Smooth muscle cell (in vitro differentiated cells): ENCODE measurements around the gene DOCK1. TPM values are rescaled to one million over a fixed set of nuclear protein-coding genes. Genes with fewer than 3 reads are reported as not detected.

ENCODE experiments used
- DNase-seq: peaks from one replicate; lab custom pipeline; 2025; ENCODE audit not compliant: unreplicated experiment; lab: John Stamatoyannopoulos, UW
- H2AFZ ChIP-seq: fragments of 200-600 bp; sonication (generic); 2 replicates; pipeline ENCODE4 v1.6.0; 2016; ENCODE audit warnings: antibody characterized with exemption, low read depth, mild to moderate bottlenecking
- H3F3A ChIP-seq: fragments of 200-600 bp; sonication (generic); 2 replicates; pipeline ENCODE4 v1.6.0; 2017; ENCODE audit warnings: antibody characterized with exemption, low read depth
- H3K27ac ChIP-seq: fragments of 200-600 bp; sonication (generic); 2 replicates; pipeline ENCODE4 v1.5.1; 2016; ENCODE audit warnings: low read depth, mild to moderate bottlenecking
- H3K27me3 ChIP-seq: fragments of 200-600 bp; sonication (generic); 2 replicates; pipeline ENCODE4 v1.6.1; 2016; ENCODE audit warnings: low read depth, mild to moderate bottlenecking
- H3K36me3 ChIP-seq: fragments of 200-600 bp; sonication (generic); 2 replicates; pipeline ENCODE4 v1.5.1; 2016; ENCODE audit warnings: low read depth
- H3K4me1 ChIP-seq: fragments of 200-600 bp; sonication (generic); 2 replicates; pipeline ENCODE4 v1.5.1; 2016; ENCODE audit warnings: low read depth
- H3K4me2 ChIP-seq: fragments of 200-600 bp; sonication (generic); 2 replicates; pipeline ENCODE4 v1.6.0; 2016; ENCODE audit warnings: mild to moderate bottlenecking
- H3K4me3 ChIP-seq: fragments of 200-600 bp; sonication (generic); 2 replicates; pipeline ENCODE4 v1.5.1; 2016; ENCODE audit warnings: mild to moderate bottlenecking
- H3K79me2 ChIP-seq: fragments of 200-600 bp; sonication (generic); 2 replicates; pipeline ENCODE4 v1.6.0; 2016; ENCODE audit warnings: low read depth, mild to moderate bottlenecking
- H3K9ac ChIP-seq: fragments of 200-600 bp; sonication (generic); 2 replicates; pipeline ENCODE4 v1.6.0; 2016; ENCODE audit warnings: low read depth
- H3K9me3 ChIP-seq: fragments of 200-600 bp; sonication (generic); replicated peaks from 2 replicates; pipeline ENCODE4 v1.5.1; 2016; ENCODE audit warnings: low read depth
- H4K20me1 ChIP-seq: fragments of 200-600 bp; sonication (generic); 2 replicates; pipeline ENCODE4 v1.6.0; 2016; ENCODE audit warnings: low read depth
- CTCF ChIP-seq: fragments of 200-600 bp; sonication (generic); IDR thresholded peaks from 2 replicates; pipeline ENCODE4 v1.5.1; 2017; ENCODE audit warnings: borderline replicate concordance, mild to moderate bottlenecking, antibody characterized with exemption; ENCODE audit not compliant: insufficient read depth, poor library complexity, severe bottlenecking
- WGBS: methylation state at CpG from one replicate; pipeline ENCODE4 v1.1.7; 2016; ENCODE audit warnings: low lambda C conversion rate; 5-methylcytosine and 5-hydroxymethylcytosine counted together
- polyA plus RNA-seq: library from polyadenylated mRNA; unstranded; fragments of >200 nt; fragmentation: Nextera tagmentation; extraction: Ambion mirVana; gene quantifications from 2 replicates; pipeline ENCODE4 v1.2.1, GENCODE V29; 2016
- total RNA-seq: library from RNA; depleted of rRNA; stranded (reverse); fragments of >200 nt; gene quantifications from 2 replicates; pipeline ENCODE4 v1.2.3, GENCODE V29; 2014

Gene DOCK1
- total and polyA plus RNA-seq, 2 experiments from 2014 or later: 18.4 to 37.1 TPM

DNA sequence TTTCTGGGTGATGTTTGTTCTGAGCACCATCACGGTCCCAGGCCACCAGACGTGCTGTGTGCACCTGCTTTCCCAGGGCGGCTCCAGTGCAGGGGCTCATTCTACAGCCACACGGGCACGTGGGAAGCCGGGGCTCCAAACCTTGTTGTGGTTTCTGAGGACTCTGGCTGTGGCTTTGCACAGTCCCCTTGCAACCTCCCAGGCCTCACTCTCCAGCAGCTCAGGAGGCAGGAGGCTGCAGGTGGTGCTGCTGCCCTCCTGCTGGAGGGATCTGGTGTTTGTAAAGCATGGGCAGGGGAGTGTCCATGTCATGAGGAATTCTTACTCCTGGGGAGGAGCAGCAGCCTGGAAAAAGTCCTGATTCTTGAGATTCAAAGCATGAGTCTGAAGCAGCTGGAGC lies 236.9 kb downstream of the DOCK1 start:
- Histone ChIP-seq H3K27ac (no peak overlapping the region), H3K36me3 (no peaks in the 10 kb centered on the region), H3K4me1 (no peaks in the 10 kb centered on the region), H3K9me3 (no peaks in the 10 kb centered on the region), H3K27me3 (no peaks in the 10 kb centered on the region), H3K4me2 (no peak overlapping the region), H3K79me2 (no peaks in the 10 kb centered on the region), H3K9ac (no peak overlapping the region), H4K20me1 (peaks cover 21% of the 10 kb centered on the region), H3F3A (no peaks in the 10 kb centered on the region), H2AFZ (no peak overlapping the region), H3K4me3 (no peak overlapping the region)
- WGBS: 92% methylated on average over 6 of the region's 6 CpGs
- no peak for DNase-seq
- no peak for TF ChIP-seq CTCF

- Histone ChIP-seq H3K27me3 (no peaks in the 10 kb centered on the region), H3K36me3 (no peaks in the 10 kb centered on the region), H3K4me2 (no peak overlapping the region), H2AFZ (no peak overlapping the region), H3K27ac (no peak overlapping the region), H3F3A (no peaks in the 10 kb centered on the region), H3K9ac (no peak overlapping the region), H4K20me1 (peaks cover 23% of the 10 kb centered on the region), H3K4me1 (no peaks in the 10 kb centered on the region), H3K79me2 (no peaks in the 10 kb centered on the region), H3K4me3 (no peak overlapping the region), H3K9me3 (no peaks in the 10 kb centered on the region)
- DNase-seq: no peak
- WGBS: 94% methylated on average over 5 of the region's 5 CpGs
- TF ChIP-seq CTCF: no peak
Measured at GRCh38 chr10:127142856-127143255, 237.6 kb downstream of the DOCK1 start.

GRCh38 chr10:127145173-127145572 lies 239.9 kb downstream of the DOCK1 start:
- H3K4me2 ChIP-seq: no peak overlapping the region
- H3K9me3 ChIP-seq: no peaks in the 10 kb centered on the region
- no peak overlapping the region for H3K4me3 ChIP-seq
- H2AFZ ChIP-seq: no peak overlapping the region
- peaks cover 3% of the 10 kb centered on the region for H3F3A ChIP-seq
- DNase-seq: no peak
- H3K36me3 ChIP-seq: no peaks in the 10 kb centered on the region
- no peak for TF ChIP-seq CTCF
- no peak overlapping the region for H3K27ac ChIP-seq
- H3K9ac ChIP-seq: no peak overlapping the region
- H3K79me2 ChIP-seq: no peaks in the 10 kb centered on the region
- H3K4me1 ChIP-seq: peaks cover 13% of the 10 kb centered on the region
- H4K20me1 ChIP-seq: peaks cover 32% of the 10 kb centered on the region
- no peaks in the 10 kb centered on the region for H3K27me3 ChIP-seq
- 60% methylated on average over 6 of the region's 6 CpGs for WGBS

GRCh38 chr10:127146661-127147060 lies 241.4 kb downstream of the DOCK1 start:
- H2AFZ ChIP-seq: no peak overlapping the region
- peaks cover 13% of the 10 kb centered on the region for H3K4me1 ChIP-seq

More at GRCh38 chr10:127146661-127147060, 241.4 kb downstream of the DOCK1 start:
- Histone ChIP-seq H3K9me3 (no peaks in the 10 kb centered on the region), H3K27ac (no peak overlapping the region), H3K4me3 (no peak overlapping the region), H3F3A (peaks cover 3% of the 10 kb centered on the region), H3K27me3 (no peaks in the 10 kb centered on the region), H3K9ac (no peak overlapping the region), H3K36me3 (no peaks in the 10 kb centered on the region), H3K4me2 (no peak overlapping the region), H3K79me2 (no peaks in the 10 kb centered on the region), H4K20me1 (peaks cover 38% of the 10 kb centered on the region)
- 96% methylated on average over 9 of the region's 9 CpGs for WGBS
- no peak for DNase-seq
- TF ChIP-seq CTCF: no peak
